ENCODE results near the gene MFN1.

The MFN1 gene

GRCh38 chr3:179332240-179332639 lies 15.3 kb upstream of the MFN1 start:
- intact Hi-C loops (cut with DNase I): no loop called here
- DNase-seq: no peak

GRCh38 chr3:179333084-179333483 lies 14.4 kb upstream of the MFN1 start:
- intact Hi-C loops (cut with DNase I): no loop called here
- no peak for DNase-seq

- intact Hi-C loops (cut with DNase I): no loop called here
- DNase-seq: no peak
Observed at GRCh38 chr3:179336345-179336929, 11.1 kb upstream of the MFN1 start.

- intact Hi-C loops (cut with DNase I): loop anchor here (5.0 kb wide), 1 partner anchor 214 kb away; the partner anchor contains the start of gene ACTL6A
- no peak for DNase-seq
Observed at GRCh38 chr3:179348325-179349013, 960 bp downstream of the MFN1 start.

GRCh38 chr3:179355996-179356395 lies 8.5 kb downstream of the MFN1 start:
- DNase-seq: no peak
- intact Hi-C loops (cut with DNase I): no loop called here

- DNase-seq: no peak
- intact Hi-C loops (cut with DNase I): no loop called here
Observed at GRCh38 chr3:179363332-179363731, 15.8 kb downstream of the MFN1 start.

- DNase-seq: no peak
- intact Hi-C loops (cut with DNase I): no loop called here
Observed at GRCh38 chr3:179369621-179370020, 22.1 kb downstream of the MFN1 start.

- DNase-seq: no peak
- intact Hi-C loops (cut with DNase I): no loop called here
Observed at GRCh38 chr3:179373938-179374337, 26.4 kb downstream of the MFN1 start.

GRCh38 chr3:179375091-179375999 lies 27.8 kb downstream of the MFN1 start:
- no peak for DNase-seq
- intact Hi-C loops (cut with DNase I): no loop called here

- intact Hi-C loops (cut with DNase I): no loop called here
- DNase-seq: no peak
Observed at GRCh38 chr3:179376474-179376873, 29.0 kb downstream of the MFN1 start.

- DNase-seq: no peak
- intact Hi-C loops (cut with DNase I): no loop called here
Observed at GRCh38 chr3:179391906-179392305, 44.4 kb downstream of the MFN1 start.

GRCh38 chr3:179398574-179399231 lies 51.2 kb downstream of the MFN1 start:
- DNase-seq: no peak
- intact Hi-C loops (cut with DNase I): no loop called here

- no peak for DNase-seq
- intact Hi-C loops (cut with DNase I): no loop called here
Observed at GRCh38 chr3:179401561-179401960, 54.1 kb downstream of the MFN1 start.

- no peak for DNase-seq
- intact Hi-C loops (cut with DNase I): no loop called here
Observed at GRCh38 chr3:179402963-179403362, 55.5 kb downstream of the MFN1 start.

GRCh38 chr3:179404307-179404706 lies 56.8 kb downstream of the MFN1 start:
- DNase-seq: no peak
- intact Hi-C loops (cut with DNase I): no loop called here

GRCh38 chr3:179410331-179410730 lies 62.8 kb downstream of the MFN1 start:
- no peak for DNase-seq
- intact Hi-C loops (cut with DNase I): no loop called here

GRCh38 chr3:179410999-179411398 lies 63.5 kb downstream of the MFN1 start:
- no peak for DNase-seq
- intact Hi-C loops (cut with DNase I): no loop called here

GRCh38 chr3:179414804-179415203 lies 67.3 kb downstream of the MFN1 start:
- DNase-seq: no peak
- intact Hi-C loops (cut with DNase I): no loop called here

- no peak for DNase-seq
- intact Hi-C loops (cut with DNase I): no loop called here
Observed at GRCh38 chr3:179415377-179415776, 67.9 kb downstream of the MFN1 start.

- no peak for DNase-seq
- intact Hi-C loops (cut with DNase I): no loop called here
Observed at GRCh38 chr3:179416681-179417080, 69.2 kb downstream of the MFN1 start.
